ENCODE measurements around the gene DCC. TPM values are rescaled to one million over a fixed set of nuclear protein-coding genes. Genes with fewer than 3 reads are reported as not detected.

Gene DCC
- total RNA-seq, 2 experiments from 2014 or later: not detected

DNA sequence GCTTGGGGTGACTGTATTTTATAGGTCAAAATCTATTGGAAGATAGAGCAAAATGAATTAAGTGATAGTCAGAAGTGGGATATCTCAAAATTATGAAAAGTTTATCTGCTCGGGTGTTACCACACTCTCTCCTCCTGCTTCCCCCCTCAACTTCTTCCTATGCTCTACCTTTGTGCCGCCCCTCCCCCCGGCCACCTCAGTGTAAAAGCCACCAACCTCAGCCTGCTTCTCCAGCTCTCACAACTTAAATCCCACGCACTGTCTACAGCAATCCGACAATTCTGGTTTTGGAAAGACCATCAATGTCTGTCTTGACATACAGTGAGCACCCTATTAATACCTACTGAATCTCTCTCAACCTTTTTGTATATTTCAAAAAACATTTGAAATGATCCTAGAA is 164.6 kb downstream of the DCC start:
- CTCF ChIA-PET: no interaction called here
- H3K4me3 Mint-ChIP-seq: no peak overlapping the region
- H3K36me3 Mint-ChIP-seq (ENCODE audit: low read depth): no peaks in the 10 kb centered on the region
- H3K27ac Mint-ChIP-seq: no peak overlapping the region
- no peaks in the 10 kb centered on the region for H3K4me1 Mint-ChIP-seq
- peaks cover 10% of the 10 kb centered on the region for H3K9me3 Mint-ChIP-seq
- no peaks in the 10 kb centered on the region for H3K27me3 Mint-ChIP-seq
- DNase-seq: no peak
- POLR2A ChIA-PET: no interaction called here

DNA sequence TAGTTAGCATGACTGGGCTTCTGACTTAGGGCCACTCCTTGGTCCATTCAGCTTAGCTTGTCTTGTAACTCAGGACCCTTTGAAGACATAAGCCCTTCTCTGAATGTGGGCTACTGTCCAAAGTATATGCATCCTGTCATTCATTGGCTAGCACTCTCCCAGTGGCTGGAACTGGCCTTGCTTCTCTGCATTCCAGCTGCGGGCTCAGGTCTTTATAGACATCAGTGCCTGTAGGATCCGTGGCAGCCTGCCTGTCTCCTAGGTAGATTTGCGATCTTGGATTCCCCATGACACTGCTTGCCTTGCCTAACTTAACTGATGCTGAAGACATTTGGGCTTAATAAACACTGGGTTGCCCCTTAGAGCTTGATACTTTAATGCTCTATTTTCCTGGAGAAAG is 170.1 kb downstream of the DCC start:
- H3K27ac Mint-ChIP-seq: no peak overlapping the region
- POLR2A ChIA-PET: no interaction called here
- H3K4me3 Mint-ChIP-seq: no peak overlapping the region
- H3K4me1 Mint-ChIP-seq: no peaks in the 10 kb centered on the region
- H3K27me3 Mint-ChIP-seq: no peaks in the 10 kb centered on the region
- DNase-seq: no peak
- H3K9me3 Mint-ChIP-seq: no peaks in the 10 kb centered on the region
- no peaks in the 10 kb centered on the region for H3K36me3 Mint-ChIP-seq (ENCODE audit: low read depth)
- CTCF ChIA-PET: no interaction called here

DNA sequence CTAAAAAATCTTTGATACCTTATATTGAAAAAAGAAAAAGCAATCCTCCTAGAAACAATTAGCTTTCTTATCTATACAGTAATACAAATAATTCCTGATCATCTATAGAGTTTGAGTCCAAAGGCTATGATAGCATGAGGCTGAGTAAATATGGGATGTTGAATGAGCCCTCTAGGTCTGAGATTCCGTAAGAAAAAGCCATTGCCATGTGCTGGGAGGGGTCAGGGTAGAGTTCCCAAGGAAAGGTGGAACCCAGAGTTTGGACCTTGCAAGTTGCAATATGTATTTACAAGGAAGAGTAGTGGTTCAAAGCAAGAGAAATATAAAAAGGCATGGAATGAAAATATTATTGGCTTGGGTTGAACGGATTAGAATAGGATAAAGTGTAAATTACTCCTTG is 178.1 kb downstream of the DCC start:
- no peaks in the 10 kb centered on the region for H3K4me1 Mint-ChIP-seq

DNA sequence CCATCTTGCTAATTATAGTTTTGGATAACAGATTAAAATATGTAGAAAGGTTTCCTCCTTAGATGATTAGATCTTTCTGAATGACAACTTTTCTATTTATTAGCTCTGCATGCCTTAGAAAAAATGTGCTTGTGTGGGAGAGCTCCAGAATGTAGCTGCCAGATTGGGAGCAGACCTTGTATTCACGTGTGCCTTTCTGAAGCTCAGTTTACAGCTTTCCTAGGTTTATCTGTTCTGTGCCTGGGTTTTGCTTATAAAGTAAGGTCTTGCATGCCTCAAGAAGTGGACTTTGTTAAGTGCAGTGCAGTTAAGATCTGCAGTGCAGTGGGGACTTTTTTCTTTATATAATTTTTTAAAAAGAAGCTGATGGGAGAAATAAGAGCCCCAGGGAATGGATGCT is 179.0 kb downstream of the DCC start:
- POLR2A ChIA-PET: no interaction called here
- CTCF ChIA-PET: no interaction called here
- Mint-ChIP-seq H3K27me3 (no peaks in the 10 kb centered on the region), H3K9me3 (no peaks in the 10 kb centered on the region), H3K36me3 (ENCODE audit: low read depth) (no peaks in the 10 kb centered on the region), H3K4me3 (no peak overlapping the region), H3K27ac (no peak overlapping the region), H3K4me1 (no peaks in the 10 kb centered on the region)
- no peak for DNase-seq

More for the DNA sequence above, 178.1 kb downstream of the DCC start:
- Mint-ChIP-seq H3K4me3 (no peak overlapping the region), H3K27ac (no peak overlapping the region), H3K27me3 (no peaks in the 10 kb centered on the region), H3K9me3 (no peaks in the 10 kb centered on the region), H3K36me3 (ENCODE audit: low read depth) (no peaks in the 10 kb centered on the region)
- CTCF ChIA-PET: no interaction called here
- POLR2A ChIA-PET: no interaction called here
- DNase-seq: no peak

DNA sequence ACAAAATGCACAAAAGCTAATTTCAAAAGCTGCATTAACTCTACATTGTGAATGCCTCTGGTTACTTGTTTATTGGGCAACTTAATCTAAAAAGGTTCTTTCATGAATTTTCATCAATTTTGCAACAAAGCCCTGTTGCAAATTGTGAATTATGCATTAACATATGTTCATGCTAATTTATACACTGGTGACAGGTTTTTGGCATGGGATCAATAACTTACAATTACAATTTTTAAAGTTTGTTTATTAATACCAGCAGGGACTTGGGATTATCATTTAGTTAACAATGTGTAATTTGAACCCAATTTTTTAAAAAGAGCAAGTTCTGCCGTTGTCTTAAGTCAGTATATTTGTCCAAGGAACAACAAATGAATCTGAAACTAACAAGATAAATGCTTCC is 183.6 kb downstream of the DCC start:
- no peaks in the 10 kb centered on the region for H3K27me3 Mint-ChIP-seq
- no peak for DNase-seq
- ChIA-PET CTCF (no interaction called here), POLR2A (no interaction called here)
- no peak overlapping the region for H3K4me3 Mint-ChIP-seq
- no peak overlapping the region for H3K27ac Mint-ChIP-seq
- H3K9me3 Mint-ChIP-seq: no peaks in the 10 kb centered on the region
- no peaks in the 10 kb centered on the region for H3K4me1 Mint-ChIP-seq
- H3K36me3 Mint-ChIP-seq (ENCODE audit: low read depth): no peaks in the 10 kb centered on the region

DNA sequence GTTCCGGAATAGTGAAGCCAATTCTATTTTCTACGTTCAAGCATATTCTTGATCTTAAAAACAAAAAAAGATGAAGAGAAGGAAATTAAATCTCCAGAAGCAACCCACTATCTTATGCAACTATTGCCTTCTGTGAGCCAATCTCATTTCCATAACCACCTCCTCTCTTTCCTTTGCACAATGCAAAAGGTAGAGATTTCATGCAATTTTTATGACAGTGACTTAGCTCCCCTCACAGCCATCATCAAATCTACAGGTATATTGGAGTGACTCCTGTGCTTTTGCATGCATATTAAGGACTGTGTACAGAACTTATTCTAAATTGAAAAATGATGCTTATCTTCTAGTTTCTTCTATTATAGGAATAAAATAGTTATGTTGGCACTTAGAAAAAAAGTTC is 191.8 kb downstream of the DCC start:
- ChIA-PET POLR2A (no interaction called here), CTCF (no interaction called here)
- no peak for DNase-seq
- Mint-ChIP-seq H3K4me3 (no peak overlapping the region), H3K9me3 (no peaks in the 10 kb centered on the region), H3K27me3 (no peaks in the 10 kb centered on the region), H3K36me3 (ENCODE audit: low read depth) (no peaks in the 10 kb centered on the region), H3K27ac (no peak overlapping the region), H3K4me1 (no peaks in the 10 kb centered on the region)

DNA sequence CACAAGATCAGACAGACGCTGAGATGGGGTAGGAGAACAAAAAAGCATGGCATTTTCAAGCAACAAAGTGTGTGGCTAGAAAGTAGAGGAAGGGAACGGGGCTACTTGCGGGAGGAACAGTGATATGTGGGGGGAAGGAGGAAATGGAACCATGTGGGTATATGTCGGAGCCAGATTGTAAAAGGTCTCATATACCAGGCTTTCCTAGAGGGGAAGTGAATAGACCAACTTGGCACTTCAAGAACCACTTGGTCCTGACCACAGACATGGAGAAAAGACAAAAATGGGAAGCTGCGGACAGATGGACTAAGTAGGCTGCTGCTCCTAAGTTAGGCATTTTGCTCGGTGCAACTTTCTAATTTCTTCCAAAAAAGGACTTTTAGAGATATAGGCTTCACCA is 196.0 kb downstream of the DCC start:
- Mint-ChIP-seq H3K4me1 (no peaks in the 10 kb centered on the region), H3K27me3 (no peaks in the 10 kb centered on the region), H3K27ac (no peak overlapping the region), H3K36me3 (ENCODE audit: low read depth) (no peaks in the 10 kb centered on the region), H3K9me3 (no peaks in the 10 kb centered on the region), H3K4me3 (no peak overlapping the region)
- ChIA-PET POLR2A (no interaction called here), CTCF (no interaction called here)
- DNase-seq: no peak

DNA sequence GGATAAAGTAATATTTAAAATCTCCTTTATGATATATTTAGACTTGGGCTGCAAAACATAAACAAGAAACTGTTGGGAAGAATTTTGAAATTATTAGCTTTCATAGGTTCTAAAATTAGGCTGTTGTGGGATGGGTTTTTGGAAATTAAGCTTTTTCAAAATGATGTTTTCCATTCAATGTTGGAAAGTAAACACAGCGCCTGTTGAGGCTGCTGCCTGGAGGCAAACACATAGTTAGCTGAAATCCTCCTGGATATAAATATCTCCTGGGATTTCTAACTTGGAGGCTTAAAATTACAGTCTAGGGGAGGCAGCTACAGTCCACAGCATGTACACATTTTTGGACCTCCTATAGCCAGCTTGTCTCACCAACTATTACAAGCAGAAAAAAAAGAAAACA is 197.3 kb downstream of the DCC start:
- H3K27me3 Mint-ChIP-seq: no peaks in the 10 kb centered on the region
- DNase-seq: no peak
- no peaks in the 10 kb centered on the region for H3K4me1 Mint-ChIP-seq
- no peaks in the 10 kb centered on the region for H3K9me3 Mint-ChIP-seq
- no peaks in the 10 kb centered on the region for H3K36me3 Mint-ChIP-seq (ENCODE audit: low read depth)
- H3K4me3 Mint-ChIP-seq: no peak overlapping the region
- no peak overlapping the region for H3K27ac Mint-ChIP-seq
- CTCF ChIA-PET: no interaction called here
- POLR2A ChIA-PET: no interaction called here

DNA sequence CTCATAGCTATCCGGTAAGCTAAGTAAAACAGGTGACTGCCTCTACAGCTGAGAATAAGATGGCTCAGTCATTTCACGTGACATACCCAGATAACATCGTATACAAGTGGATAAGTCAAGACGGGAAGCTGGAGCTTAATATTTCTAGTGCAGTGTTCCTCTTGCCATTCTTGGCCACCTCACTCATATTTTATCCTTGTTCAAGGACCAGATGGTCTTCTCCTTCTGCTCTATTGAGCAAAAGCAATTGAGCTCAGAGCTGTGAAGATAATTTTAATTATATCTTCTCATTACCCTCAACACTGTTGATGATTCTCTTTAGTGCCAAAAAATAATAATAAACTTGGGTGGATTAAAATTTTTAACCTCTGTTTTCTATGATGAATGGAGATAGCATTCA is 201.1 kb downstream of the DCC start:
- CTCF ChIA-PET: no interaction called here
- H3K36me3 Mint-ChIP-seq (ENCODE audit: low read depth): no peaks in the 10 kb centered on the region

DNA sequence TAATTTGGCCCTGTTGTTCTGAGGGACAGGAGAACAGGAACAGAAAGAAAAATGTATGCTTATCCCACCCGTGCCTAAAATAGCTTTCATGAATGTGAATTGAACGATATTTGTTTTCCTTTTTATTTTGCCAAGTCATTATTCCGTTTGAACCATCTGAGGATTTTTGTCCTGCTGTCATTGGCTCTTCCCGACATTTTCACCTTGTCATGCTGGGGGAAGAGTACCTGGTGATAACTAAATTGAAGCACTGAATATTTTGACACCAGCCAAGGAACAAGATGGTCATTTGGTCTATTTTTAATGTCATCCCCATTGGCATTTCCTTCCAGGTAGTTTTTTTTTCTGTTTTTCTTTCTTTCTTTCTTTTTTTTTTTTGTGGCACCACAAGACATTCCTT is 204.1 kb downstream of the DCC start:
- Mint-ChIP-seq H3K36me3 (ENCODE audit: low read depth) (no peaks in the 10 kb centered on the region), H3K4me1 (no peaks in the 10 kb centered on the region), H3K27ac (no peak overlapping the region), H3K9me3 (peaks cover 3% of the 10 kb centered on the region), H3K27me3 (no peaks in the 10 kb centered on the region), H3K4me3 (no peak overlapping the region)
- CTCF ChIA-PET: no interaction called here
- DNase-seq: no peak
- POLR2A ChIA-PET: no interaction called here

More for the DNA sequence above, 201.1 kb downstream of the DCC start:
- H3K4me3 Mint-ChIP-seq: no peak overlapping the region
- no peaks in the 10 kb centered on the region for H3K4me1 Mint-ChIP-seq
- H3K27ac Mint-ChIP-seq: no peak overlapping the region
- no peaks in the 10 kb centered on the region for H3K27me3 Mint-ChIP-seq
- POLR2A ChIA-PET: no interaction called here
- peaks cover 3% of the 10 kb centered on the region for H3K9me3 Mint-ChIP-seq
- no peak for DNase-seq

DNA sequence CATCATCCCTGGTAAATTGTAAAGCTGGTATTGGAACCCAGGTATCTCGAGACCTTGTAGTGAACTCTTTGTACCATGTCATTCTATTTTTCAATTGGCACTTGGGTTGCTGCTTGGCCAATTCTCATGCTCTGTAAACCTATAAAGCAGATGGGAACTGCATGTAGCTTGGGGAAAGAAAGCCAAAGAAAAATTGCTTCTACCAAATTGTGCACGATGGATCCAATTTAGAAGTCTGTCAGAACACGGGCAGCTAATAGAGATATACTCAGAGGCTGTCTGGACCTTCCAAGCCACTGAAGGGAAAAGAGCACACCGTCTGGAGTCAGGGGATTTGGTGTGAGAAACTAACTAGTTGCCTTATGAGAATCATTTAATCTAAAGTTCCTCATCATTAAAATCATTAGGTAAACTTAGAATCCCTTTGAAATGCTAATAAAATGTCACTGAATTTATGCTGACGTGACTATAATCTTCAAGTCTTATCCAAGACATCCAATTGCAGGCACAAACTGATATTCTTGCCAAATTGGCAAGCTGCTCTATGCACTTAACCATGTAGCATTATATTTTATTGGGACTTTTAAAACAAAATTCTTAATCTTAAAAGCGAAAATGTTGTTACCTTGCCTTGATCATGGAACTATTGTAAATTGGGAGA is 206.8 kb downstream of the DCC start:
- H3K27me3 Mint-ChIP-seq: no peaks in the 10 kb centered on the region
- no peaks in the 10 kb centered on the region for H3K4me1 Mint-ChIP-seq
- POLR2A ChIA-PET: no interaction called here
- no peak overlapping the region for H3K4me3 Mint-ChIP-seq
- H3K36me3 Mint-ChIP-seq (ENCODE audit: low read depth): no peaks in the 10 kb centered on the region
- no peak overlapping the region for H3K27ac Mint-ChIP-seq
- CTCF ChIA-PET: no interaction called here
- no peak for DNase-seq
- peaks cover 3% of the 10 kb centered on the region for H3K9me3 Mint-ChIP-seq

DNA sequence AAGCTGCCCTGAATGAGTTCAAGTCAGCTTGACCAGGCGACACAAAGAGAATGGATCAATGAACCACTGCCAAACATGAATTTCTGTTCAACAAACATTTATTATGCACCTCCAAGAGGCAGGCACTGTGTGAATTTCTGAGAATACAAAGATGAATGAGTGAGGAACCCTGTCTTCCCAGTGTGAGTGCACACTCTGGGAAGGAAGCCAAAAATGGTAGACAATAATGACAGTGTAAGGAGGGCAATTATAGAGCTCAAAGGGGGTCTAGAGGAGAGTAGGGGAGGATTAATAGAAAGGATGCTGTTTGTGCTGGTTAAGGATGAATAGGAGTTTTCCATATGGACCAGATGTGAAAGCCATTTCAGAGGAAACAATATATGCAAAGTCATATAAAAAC is 213.4 kb downstream of the DCC start:
- DNase-seq: no peak
- no peaks in the 10 kb centered on the region for H3K4me1 Mint-ChIP-seq
- H3K9me3 Mint-ChIP-seq: no peaks in the 10 kb centered on the region
- H3K27ac Mint-ChIP-seq: no peak overlapping the region
- ChIA-PET POLR2A (no interaction called here), CTCF (no interaction called here)
- no peaks in the 10 kb centered on the region for H3K27me3 Mint-ChIP-seq
- no peak overlapping the region for H3K4me3 Mint-ChIP-seq
- H3K36me3 Mint-ChIP-seq (ENCODE audit: low read depth): no peaks in the 10 kb centered on the region

DNA sequence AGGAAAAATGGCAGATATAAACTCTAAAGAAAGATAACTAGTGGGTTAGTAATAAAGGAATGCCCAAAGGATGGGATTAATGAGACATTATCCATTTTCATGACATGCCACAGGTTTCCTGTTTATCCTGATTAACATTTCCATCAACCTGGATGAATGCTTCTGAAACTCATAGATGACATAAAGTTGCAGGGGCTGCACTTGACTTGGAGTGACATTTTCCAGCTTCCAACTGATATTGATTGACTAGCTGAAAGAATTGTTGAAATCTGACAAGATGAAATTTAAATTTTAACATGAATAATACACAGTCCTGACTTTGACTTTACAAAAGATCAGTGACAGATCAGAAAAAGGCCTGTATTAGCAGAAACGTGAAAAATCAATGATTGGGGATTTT is 214.2 kb downstream of the DCC start:
- no peaks in the 10 kb centered on the region for H3K4me1 Mint-ChIP-seq
- no peak overlapping the region for H3K4me3 Mint-ChIP-seq
- H3K27me3 Mint-ChIP-seq: no peaks in the 10 kb centered on the region
- H3K36me3 Mint-ChIP-seq (ENCODE audit: low read depth): no peaks in the 10 kb centered on the region
- ChIA-PET POLR2A (no interaction called here), CTCF (no interaction called here)
- H3K27ac Mint-ChIP-seq: no peak overlapping the region
- DNase-seq: no peak
- no peaks in the 10 kb centered on the region for H3K9me3 Mint-ChIP-seq

DNA sequence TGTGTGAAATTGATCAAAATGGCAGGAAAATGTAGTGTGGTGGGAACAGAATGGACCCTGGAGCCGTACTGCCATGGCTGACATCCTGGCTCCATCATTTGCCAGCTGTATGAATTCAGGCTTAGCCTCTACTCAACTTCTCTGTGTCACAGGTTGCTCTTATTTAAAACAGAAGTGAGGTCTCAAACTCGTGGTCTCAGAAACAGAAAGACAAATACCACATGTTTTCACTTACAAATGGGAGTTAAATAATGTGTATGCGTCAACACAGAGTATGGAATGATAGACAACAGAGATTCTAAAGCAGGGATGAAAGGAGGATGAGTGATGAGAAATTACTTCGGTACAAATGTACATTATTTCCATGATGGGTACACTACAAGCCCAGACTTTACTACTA is 227.4 kb downstream of the DCC start:
- Mint-ChIP-seq H3K27ac (no peak overlapping the region), H3K9me3 (peaks cover 7% of the 10 kb centered on the region), H3K27me3 (no peaks in the 10 kb centered on the region), H3K4me1 (no peaks in the 10 kb centered on the region), H3K4me3 (no peak overlapping the region), H3K36me3 (ENCODE audit: low read depth) (no peaks in the 10 kb centered on the region)
- ChIA-PET CTCF (no interaction called here), POLR2A (no interaction called here)
- no peak for DNase-seq

DNA sequence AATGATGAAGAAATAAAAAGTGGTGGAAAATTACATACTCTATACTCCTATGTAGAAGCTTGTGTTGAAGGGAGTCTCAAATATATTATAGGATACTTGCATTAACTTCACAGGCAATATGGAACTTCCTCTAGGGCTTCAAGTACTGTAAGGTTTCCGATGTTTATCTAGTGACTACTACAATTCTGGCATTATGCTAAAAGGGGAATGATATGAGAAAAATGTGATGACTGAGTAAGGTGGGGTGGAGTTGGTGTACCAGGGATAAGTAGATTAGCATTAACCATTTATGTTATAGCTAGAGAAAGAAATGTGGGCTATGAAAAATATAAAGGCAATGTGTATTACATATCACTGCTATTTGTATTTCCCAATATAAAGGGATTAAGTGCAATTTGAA is 229.5 kb downstream of the DCC start:
- Mint-ChIP-seq H3K4me1 (no peaks in the 10 kb centered on the region), H3K27ac (no peak overlapping the region), H3K9me3 (peaks cover 8% of the 10 kb centered on the region), H3K36me3 (ENCODE audit: low read depth) (no peaks in the 10 kb centered on the region), H3K27me3 (no peaks in the 10 kb centered on the region), H3K4me3 (no peak overlapping the region)
- CTCF ChIA-PET: no interaction called here
- POLR2A ChIA-PET: no interaction called here
- no peak for DNase-seq

Data from activated CD4-positive, alpha-beta memory T cell treated with anti-CD3 and anti-CD28 coated beads, Interleukin-2, amount 10 ng/mL, durations not matched to agents 7 days and 5 days (primary cell).